A673 (cell line): ENCODE results near the gene CPA4.

Experiments
- CTCF ChIP-seq: fragments of 300-800, 200-600 bp; sonication (generic); conservative IDR thresholded peaks from 2 replicates; pipeline ENCODE4 v1.5.1; 2017; ENCODE audit warnings: low read depth, mild to moderate bottlenecking, antibody characterized with exemption, low read length, moderate library complexity, mixed read lengths
- EZH2 ChIP-seq: fragments of 200-600 bp; sonication (generic); IDR thresholded peaks from 2 replicates; pipeline ENCODE4 v1.6.1; 2017; ENCODE audit warnings: borderline replicate concordance, low read depth, mild to moderate bottlenecking, mixed read lengths, antibody characterized with exemption, low read length; ENCODE audit not compliant: poor library complexity, severe bottlenecking

- TF ChIP-seq EZH2 = no peak
- TF ChIP-seq CTCF = no peak
These were observed 26.6 kb upstream of the CPA4 start, which contains the start of gene CPA2 for GRCh38 chr7:130266258-130266960.
